ENCODE data around the gene FRMPD4.

Gene FRMPD4

GRCh38 chrX:12657433-12657832 lies 519.2 kb downstream of the FRMPD4 start:
- no peak for DNase-seq (ENCODE audit: low read depth in 2 of 2)

GRCh38 chrX:12657881-12658280 lies 519.6 kb downstream of the FRMPD4 start:
- no peak for DNase-seq (ENCODE audit: low read depth in 2 of 2)

- DNase-seq (ENCODE audit: low read depth in 2 of 2): no peak
Observed at GRCh38 chrX:12661464-12661863, 523.2 kb downstream of the FRMPD4 start.

DNA sequence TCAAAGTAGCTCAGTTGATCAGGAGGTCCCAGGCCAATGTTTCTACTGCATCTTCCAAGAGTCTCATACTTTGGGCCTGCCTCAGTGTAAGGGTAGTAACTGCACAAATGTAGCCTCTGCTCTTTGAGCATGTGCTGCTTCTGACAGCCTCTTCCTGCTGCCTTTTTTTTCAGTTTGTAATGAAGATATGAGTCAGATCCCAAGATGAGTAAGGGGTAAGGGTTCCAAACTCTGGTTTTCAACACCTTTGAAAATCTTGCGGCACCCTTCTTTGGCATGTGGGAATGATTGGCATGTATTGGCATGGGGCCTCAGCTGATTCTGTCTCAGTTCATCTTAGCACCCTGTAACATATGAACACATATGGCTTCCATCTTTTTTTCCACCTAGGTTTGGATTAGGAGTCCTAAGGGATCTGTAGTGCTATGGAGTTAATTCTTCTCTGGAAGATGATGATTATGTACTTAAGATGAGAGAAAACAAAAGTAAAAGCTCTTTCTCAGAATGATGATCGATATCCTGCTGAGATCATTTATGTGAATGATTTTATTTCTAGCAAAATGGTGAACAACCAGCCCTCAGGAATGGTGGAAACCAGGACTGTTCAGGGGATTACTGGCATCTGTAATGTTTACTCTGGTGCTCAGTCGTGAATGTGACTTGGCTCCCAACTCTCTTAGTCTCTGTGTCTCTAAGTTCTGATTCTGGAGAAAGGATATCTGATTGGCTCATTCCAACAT lies 534.3 kb downstream of the FRMPD4 start:
- DNase-seq (ENCODE audit: low read depth in 2 of 2): no peak

DNA sequence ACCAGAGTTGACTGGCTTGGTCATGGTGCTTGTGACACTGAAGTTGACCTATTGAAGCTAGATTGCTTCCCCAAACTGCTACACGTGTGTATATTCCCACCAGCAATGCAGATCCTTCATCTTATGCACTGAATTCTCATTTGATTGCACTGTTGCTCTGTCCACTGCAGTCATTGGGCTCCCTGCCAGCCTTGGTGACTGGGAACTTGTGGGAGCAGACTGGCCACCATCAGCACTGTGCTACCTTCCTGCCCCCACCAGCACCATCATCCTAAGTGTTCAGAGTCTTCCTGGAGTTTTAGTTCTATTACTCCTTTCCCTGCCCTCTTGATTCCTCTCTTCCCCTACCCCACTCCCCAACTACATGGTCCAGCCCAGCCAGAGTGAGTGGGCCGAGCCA lies 535.2 kb downstream of the FRMPD4 start:
- DNase-seq (ENCODE audit: low read depth in 2 of 2): no peak

- DNase-seq (ENCODE audit: low read depth in 2 of 2): no peak
Observed at GRCh38 chrX:12679522-12679921, 541.2 kb downstream of the FRMPD4 start.

DNA sequence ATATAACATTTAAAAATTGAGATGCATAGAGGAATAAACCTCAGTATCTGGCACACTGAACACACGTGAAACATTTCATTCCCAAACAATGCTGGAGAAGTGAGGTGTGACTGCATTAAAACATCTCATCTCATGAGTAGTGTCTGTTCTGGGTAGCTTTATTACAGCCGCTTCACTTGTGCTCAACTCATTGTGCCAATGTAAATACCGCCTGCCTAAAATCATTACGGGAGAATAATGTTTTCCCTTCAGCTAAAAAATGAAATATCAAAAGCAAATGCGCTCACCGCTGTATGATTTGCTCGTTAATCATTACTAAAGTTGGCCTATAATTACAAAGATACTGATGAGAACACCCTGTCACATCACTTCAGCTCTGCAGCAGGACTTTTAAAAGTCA lies 542.8 kb downstream of the FRMPD4 start:
- DNase-seq (ENCODE audit: low read depth in 2 of 2): no peak

- DNase-seq (ENCODE audit: low read depth in 2 of 2): no peak
Observed at GRCh38 chrX:12685541-12685940, 547.3 kb downstream of the FRMPD4 start.

GRCh38 chrX:12686331-12686730 lies 548.1 kb downstream of the FRMPD4 start:
- no peak for DNase-seq (ENCODE audit: low read depth in 2 of 2)

DNA sequence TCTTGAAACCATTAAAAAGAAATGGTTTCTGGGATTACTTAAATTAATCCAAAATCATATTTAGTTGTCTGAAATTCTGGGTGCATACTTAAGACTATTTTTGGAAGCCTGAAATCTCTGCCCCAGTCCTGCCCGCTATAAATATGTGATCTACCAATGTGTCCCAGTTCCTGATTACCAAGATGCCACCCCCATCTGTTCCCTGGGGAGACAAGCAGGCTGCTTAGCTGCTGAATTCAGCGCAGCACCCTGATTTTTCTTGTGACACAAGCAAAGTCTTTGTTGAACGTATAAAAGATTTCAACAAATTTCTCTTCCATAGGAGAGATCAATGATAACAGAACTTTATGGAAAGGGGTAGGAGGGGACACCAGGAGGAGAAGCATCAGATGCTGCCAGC lies 552.4 kb downstream of the FRMPD4 start:
- DNase-seq (ENCODE audit: low read depth in 2 of 2): no peak

DNA sequence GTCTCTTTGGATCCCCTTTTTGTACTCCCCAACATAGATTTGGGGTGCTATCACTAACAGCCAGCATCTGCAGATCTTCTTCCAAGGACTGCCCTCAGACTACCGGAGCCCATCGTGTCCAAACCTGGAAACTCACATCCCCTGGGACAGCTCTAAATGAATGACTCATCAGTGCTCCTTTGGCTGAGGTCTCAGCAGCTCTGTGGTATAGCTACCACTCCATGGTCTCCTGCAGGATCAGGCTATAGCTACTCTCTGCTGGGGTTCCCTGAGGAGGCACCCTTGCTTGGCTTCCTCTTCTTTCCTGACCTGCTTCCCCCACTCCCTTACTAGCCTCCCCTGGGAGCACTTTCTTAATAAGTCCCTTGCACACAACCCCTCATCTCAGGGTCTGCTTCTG lies 555.5 kb downstream of the FRMPD4 start:
- DNase-seq (ENCODE audit: low read depth in 2 of 2): no peak

DNA sequence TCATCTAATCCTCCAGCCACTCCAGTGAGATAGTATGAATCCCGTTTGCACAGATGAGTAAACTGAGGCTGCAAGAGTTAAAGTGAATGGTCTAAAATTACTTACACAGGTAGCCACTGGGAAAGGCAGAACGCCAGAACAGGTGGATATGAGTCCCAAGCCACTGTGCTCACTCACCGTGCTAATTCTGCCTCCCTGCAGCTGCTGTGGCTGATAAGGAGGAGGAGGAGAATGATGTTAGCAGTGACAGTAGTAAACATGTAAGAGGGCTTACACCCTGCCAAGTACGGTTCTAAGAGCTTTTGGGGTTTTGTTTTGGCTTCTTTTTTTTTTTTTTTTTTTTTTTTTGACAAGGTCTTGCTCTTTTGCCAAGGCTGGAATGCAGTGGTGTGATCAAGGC lies 562.5 kb downstream of the FRMPD4 start:
- no peak for DNase-seq (ENCODE audit: low read depth in 2 of 2)

DNA sequence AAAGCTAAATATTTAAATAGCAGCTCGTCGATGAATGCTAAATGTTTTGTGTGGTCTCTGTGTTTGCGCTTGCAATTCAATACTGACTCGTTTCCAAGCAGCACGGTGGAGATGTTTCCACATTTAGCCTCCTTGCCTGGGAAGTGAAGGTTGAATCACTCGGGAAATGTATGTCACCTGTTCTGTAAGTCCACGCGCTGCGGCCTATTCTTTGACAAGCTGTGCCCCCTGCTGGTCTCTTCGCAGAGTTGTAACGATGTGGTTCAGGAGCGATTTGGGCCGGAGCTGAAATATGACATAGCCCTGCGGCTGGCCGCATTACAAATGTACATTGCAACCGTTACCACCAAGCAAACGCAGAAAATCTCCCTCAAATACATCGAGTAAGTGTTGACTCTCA lies 563.4 kb downstream of the FRMPD4 start:
- DNase-seq (ENCODE audit: low read depth in 2 of 2): peak in 1 of 2 experiments; percentile 13

GRCh38 chrX:12702509-12703091 lies 564.3 kb downstream of the FRMPD4 start:
- no peak for DNase-seq (ENCODE audit: low read depth in 2 of 2)

DNA sequence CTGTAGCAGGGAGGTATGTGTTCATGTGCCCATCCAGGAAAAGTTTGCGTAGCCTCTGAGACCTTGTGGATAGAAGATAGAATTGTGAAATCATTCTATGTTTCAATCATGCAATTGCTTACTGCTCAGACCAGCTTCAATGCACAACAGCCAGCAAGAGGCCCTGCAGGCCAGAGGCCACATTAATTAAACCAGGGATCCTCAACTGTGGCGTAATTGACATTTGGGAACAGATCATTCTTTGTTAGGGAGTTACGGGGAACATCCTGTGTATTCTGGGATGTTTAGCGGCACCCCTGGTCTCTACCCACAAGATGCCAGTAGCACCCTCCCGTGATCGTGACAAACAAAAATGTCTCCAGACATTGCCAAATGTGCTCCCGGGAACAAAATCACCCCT lies 566.4 kb downstream of the FRMPD4 start:
- no peak for DNase-seq (ENCODE audit: low read depth in 2 of 2)

DNA sequence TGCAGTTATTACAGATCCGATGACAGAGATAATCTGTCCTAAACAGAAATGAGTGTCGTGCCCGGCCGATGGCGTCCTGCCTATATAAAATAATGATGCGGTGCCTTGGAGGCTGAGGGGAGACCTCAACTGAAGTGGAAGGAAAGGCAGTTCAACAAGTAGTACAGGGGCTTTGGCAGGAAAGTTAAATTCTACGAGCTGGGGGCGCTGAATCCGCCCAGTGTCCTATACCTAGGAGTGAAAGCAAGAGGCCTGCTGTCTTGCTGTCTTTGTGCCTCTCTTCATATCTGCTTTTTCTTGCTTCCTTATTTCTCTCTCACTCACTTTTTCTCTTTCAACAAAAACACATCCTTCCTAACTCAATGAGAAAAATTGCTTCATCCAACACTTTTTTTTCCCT lies 570.8 kb downstream of the FRMPD4 start:
- no peak for DNase-seq (ENCODE audit: low read depth in 2 of 2)

GRCh38 chrX:12711435-12712040 lies 573.3 kb downstream of the FRMPD4 start:
- DNase-seq (ENCODE audit: low read depth in 2 of 2): no peak

GRCh38 chrX:12716574-12716973 lies 578.3 kb downstream of the FRMPD4 start:
- no peak for DNase-seq (ENCODE audit: low read depth in 2 of 2)

DNA sequence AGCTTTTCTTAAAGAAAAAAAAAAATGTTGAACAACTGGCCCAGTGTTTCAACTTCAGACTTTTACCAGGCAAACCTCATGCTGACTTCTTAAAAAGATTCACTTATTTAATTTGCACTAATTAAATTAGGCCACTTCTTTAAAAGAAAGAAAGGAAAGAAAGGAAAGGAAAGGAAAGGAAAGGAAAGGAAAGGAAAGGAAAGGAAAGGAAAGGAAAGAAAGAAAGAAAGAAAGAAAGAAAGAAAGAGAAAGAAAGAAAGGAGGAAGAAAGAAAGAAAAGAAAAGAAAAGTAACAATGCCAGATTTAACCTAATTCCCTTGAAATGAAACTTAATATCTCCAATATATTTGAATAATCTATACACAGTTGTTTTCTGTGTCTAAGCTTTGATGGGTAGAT lies 581.6 kb downstream of the FRMPD4 start:
- DNase-seq (ENCODE audit: low read depth in 2 of 2): no peak

- DNase-seq (ENCODE audit: low read depth in 2 of 2): no peak
Observed at GRCh38 chrX:12721042-12721441, 582.8 kb downstream of the FRMPD4 start.

GRCh38 chrX:12722314-12722713 lies 584.0 kb downstream of the FRMPD4 start:
- no peak for DNase-seq (ENCODE audit: low read depth in 2 of 2)

DNA sequence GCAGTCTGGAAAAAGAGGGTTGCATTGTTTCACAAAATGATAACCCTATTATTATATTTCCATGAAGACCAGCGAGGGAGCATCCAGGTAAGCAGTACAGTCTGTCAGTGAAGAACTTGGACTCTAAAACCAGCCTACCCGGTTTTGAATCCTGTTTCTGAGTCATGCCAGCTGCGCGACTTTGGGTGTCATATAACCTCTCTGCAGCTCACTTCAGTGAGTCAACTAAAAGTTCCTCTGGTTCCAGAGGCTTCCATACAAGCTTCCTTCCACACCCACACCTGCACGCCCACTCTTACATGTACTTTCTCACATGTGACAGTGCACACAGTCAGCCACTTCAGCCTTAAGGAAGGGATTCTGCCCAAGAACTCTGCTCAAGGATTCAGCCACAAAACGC lies 603.1 kb downstream of the FRMPD4 start:
- DNase-seq (ENCODE audit: low read depth in 2 of 2): no peak

- DNase-seq (ENCODE audit: low read depth in 2 of 2): no peak
Observed at GRCh38 chrX:12747433-12747832, 609.2 kb downstream of the FRMPD4 start.

Measured in stimulated activated CD4-positive, alpha-beta T cell treated with anti-CD3 and anti-CD28 coated beads, Interleukin-12 subunit alpha, Interleukin-12 subunit beta, amount 100 ng/mL, for 24 hours (primary cell).